ENCODE results near the gene DCXR.

Gene DCXR

GRCh38 chr17:82022981-82023446, 14.5 kb downstream of the DCXR start, which contains the start of gene LRRC45:
Gene LRRC45 (plus strand): TSS chr17:82023305. CDS start chr17:82023644, 339 bp downstream.
- DNase-seq (ENCODE audit: low read depth in 2 of 2, low spot score in 1 of 2): peak; percentile 98 to 100

GRCh38 chr17:82022310-82022980, 15.1 kb downstream of the DCXR start, which contains the start of gene CENPX:
Gene CENPX (minus strand): TSS chr17:82022878. CDS start chr17:82022861, 17 bp downstream.
- no peak for DNase-seq (ENCODE audit: low read depth in 2 of 2, low spot score in 1 of 2)

DNA sequence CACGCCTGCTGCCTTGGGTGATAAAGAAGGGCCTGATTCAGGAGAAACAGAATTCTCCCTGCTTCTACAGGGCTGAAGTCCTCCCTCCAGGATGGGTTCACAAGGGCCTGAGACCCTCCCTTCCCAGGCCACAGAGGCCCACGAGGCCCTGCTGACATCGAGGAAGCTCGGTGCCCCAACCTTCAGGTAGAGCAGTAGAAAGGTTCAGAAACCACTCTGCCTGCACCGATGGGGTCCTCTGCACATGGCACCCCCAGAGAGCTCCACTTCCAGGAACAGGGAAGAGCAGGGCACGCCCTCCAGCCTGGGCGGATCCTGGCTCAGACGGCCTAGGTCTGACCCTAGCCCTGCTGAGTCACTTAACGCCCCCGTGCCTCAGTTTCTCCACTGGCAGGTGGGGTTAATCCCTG, 15.6 kb downstream of the DCXR start:
- no peak for DNase-seq (ENCODE audit: low read depth in 2 of 2, low spot score in 1 of 2)

DNA sequence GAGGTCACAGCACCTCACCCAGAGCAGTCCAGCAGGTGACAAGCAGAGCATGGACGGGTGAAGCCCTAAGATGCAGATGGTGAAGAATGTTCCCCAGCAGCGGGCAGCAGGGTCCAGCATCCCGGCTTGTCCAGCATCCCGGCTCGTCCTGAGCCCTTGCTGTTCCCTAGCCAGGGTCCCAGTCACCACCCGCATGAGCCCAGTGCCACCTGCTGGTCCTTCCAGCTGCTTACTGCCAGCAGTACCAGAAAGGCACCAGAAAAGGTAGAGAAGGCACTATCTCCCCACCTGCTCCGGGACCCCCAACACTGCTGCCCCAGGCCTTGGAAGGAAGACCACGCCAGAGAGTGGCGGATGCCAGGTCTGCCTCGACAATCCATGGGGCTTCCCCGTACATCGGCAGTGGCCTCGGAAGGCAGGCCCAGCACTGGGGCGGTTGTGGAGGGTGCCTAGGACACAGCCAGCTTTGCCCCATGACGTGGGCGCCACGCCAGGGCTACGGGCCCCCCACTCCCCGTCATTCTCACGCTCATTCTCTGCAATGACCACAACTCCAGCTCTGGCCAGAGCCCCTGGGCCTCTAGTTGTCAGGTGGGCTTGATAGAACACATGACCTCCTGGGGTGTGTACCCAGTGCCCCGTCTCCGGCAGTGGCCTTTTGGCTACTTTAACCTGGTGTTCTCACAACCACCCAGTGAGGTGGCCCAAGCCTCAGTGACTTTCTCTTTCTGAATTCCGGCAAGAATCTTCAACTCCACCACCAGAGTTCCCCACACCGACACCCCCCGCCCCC, 16.2 kb downstream of the DCXR start:
- no peak for DNase-seq (ENCODE audit: low read depth in 2 of 2, low spot score in 1 of 2)

DNA sequence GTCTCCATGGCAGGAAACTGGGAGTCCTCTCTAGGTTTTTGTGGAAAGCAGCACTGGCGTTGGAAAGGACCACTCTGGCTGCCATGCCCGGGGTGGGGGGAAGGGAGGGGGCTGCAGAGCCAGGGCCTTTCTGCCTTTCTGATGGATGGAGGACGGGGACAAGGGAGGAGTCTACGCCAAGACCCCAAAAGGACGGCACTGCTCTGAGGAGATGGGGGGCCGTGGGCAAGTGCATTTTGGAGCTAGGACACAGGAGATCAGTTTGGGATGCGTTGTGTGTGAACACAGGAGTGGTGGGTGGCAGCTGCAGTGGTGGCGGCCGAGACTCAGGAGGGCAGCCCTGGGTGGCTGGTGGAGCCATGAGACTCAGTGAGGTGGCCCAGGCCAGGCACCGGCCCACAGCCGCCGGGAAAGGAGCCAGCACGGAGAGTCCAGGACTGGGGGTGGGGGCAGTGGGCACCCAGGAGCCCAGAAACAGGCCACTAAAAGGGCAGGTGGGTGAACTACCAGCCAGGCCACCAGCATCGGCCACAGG, 16.9 kb downstream of the DCXR start:
- no peak for DNase-seq (ENCODE audit: low read depth in 2 of 2, low spot score in 1 of 2)

DNA sequence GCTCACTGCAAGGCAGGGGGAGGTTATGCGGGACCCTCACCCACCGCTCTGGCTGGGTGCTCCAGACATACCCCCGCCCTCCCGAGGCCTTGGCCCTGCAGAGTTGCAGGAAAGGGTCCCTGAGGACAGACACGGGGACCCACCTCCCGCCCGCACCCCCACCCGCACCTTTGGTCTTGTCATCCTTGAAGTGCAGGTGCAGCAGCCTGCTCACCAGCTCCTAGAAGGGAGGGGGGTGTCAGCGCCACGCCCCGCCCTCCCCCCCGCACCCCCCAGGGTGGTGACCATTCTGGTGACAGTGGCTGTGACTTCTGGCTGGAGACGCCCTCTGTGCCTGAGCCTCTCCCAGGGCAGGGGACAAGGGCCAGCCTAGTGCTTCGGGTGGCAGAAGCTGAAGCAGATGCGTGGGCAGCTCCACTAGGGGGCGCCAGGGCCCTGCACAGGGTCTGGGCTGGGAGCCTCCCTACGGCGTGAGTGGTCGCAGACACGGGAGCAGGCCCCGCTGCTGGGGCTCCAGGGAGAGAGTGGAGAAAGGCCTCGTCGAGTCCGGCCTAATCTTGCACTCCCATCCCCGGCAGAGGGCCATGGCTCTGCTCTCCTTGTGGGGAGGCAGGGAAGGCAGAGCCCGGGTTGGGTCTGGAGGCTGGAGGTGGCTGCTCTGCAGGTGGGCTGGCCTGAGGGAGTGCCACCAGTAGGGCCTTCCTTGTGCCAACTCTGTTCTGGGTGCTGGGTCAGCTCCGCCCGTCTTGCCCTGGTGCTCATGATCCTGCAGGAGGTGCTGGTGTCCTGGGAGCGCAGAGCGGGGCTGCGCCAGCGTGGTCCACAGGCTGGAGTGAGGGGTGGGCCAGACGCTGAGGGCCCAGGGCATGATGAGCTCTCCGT, 17.6 kb downstream of the DCXR start:
- DNase-seq (ENCODE audit: low read depth in 2 of 2, low spot score in 1 of 2): peak in 1 of 2 donors; percentile 29

GRCh38 chr17:82018989-82019689, 18.4 kb downstream of the DCXR start:
- DNase-seq (ENCODE audit: low read depth in 2 of 2, low spot score in 1 of 2): no peak

DNA sequence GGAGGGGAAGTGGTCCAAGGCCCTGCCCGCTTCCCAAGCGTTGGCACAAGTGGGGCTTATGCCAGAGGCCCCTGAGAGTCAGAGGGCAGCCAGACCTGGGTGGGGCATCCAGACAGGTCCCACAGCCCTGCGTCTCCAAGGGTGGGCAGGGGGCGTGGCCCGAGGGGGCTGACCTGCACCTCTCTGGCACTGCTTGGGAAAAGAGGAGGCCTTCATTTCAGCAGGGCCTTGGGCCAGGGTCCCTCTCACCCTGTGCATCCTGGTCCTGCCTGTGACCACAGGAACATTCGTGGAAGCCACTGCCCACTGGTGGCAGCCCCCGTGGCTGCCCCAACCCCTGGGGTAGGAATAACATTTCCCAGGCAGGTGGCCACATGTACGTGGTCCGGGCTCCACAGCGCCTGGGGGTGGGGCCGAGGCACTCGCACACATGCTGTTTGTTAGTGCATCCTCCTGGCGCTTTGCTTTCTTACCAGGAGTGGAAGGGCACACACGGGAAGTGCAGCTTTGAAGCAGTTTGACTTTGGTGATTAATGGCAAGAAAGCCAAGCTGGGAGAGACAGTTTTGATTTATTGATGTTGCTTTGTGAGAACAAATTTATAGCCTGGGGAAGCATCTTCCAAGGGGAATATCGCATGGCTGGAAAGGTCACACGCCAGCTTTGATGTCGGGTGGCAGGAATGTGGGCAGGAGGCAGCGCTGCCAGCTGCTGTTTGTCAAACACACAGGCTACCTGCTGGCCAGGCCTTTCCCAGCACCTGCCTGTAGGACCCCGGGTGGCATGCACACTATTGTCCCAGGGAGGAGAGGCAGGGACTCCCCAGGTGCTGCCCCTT, 19.1 kb downstream of the DCXR start:
- no peak for DNase-seq (ENCODE audit: low read depth in 2 of 2, low spot score in 1 of 2)

DNA sequence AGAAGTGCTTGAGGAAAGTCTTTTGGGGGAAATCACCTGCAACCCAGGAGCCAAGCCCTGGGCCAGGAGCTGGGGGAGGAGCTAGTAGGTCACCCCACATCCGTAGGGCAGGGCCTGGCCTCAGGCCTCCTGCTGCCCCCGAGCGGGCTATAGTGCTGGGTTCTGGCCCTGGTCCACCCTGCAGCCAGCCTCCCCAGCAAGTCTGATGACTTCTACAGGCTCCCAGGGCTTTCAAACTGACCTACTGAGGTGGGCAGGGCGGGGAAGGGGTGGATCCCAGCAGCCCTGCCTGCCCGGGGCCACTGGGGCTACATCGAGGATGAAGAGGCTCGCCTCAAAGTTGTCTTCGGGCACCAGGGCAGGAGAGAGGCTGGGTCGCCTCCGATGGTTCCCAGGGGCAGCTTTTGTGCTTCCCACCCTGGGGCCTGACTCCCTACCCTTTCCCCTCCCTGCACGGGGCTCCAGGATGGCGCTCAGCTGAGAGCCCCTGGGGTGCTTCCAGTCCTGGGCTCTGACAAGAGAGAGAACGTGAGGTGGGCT, 19.8 kb downstream of the DCXR start:
- no peak for DNase-seq (ENCODE audit: low read depth in 2 of 2, low spot score in 1 of 2)

- DNase-seq (ENCODE audit: low read depth in 2 of 2, low spot score in 1 of 2): no peak
Observed at GRCh38 chr17:82016875-82017459, 20.5 kb downstream of the DCXR start.

DNA sequence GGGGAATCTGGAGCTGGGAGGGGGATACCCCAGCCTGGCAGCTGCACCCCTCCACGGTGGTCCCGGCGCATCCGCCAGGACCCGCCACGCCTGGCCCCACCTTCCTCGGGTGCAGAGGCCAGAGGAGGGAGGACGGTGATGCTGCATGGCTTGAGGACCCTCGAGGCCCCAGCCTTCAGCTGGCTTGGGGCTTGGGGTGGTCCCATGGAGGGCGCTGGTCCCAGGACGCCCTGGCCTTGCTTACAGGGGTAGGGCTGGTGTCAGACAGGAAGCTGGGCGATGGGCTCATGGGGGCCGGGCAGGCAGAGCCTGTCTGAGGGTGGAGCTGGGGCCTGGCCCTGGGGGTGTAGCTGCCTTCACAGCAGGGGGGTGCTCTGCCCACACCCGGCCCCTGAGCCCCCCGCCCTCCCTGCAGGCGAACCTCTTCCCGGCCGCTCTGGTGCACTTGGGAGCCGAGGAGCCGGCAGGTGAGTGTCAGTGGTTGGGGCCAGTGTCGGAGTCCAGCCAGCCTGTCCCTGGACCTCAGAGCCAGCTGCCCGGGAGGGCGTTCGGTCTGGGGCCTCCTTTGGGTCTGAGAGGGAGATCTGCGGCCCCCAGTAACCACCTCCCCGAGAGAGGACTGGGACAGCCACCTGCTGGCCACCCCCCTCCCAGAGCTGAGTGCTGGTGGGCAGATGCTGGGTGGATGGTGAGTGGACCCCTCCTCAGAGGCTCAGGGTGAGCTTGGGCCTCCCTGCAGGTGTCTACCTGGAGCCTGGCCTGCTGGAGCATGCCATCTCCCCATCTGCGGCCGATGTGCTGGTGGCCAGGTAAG, 21.2 kb downstream of the DCXR start:
- DNase-seq (ENCODE audit: low read depth in 2 of 2, low spot score in 1 of 2): no peak

DNA sequence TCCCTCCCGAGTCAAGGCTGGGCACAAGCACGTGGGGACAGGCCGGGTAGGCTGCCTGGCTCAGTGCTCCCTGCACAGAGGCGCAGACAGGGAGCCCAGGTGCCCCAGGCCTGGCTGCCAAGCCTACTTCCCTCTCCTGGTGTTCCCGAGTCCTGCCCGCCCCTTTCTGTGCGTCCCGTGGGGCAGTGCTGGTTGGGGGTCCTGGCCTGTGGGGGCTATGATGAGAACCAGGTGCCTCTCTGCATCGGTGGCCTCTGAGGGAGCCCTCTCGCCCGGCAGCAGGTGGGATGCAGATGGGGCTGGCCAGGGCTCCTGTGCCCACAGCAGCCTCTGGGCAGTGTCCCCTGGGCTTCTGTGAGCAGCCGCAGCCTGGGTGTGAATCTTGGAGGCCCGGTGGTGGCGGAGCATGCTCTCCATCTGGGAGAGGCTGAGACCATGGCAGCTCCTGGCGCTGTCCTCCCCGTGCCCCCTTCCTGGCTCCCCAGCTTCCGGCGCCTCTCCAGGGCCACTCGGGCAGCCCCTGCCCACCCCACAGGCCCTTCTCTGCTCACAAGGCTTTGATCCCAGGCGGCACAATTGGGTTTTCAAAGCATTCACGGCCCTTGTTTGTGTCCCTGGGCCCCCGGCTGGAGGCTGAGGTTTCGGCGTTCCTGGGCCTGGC, 22.1 kb downstream of the DCXR start:
- no peak for DNase-seq (ENCODE audit: low read depth in 2 of 2, low spot score in 1 of 2)

DNA sequence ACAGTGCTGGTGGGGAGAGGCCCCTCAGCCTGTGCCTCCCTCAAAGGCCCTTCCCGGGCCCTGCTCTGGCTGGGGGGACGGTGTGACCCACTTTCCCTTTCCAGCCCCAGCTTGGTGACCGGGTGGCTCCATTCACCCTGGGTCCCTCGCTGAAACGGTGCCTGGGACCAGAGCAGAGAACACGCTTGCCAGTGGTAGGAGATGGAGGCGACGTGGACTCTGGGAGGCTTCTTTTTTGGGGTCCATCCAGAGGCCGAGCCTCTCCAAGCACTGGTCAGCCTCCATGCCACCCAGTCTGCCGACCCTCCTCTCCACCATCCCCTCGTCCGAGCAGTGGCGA, 22.6 kb downstream of the DCXR start:
- no peak for DNase-seq (ENCODE audit: low read depth in 2 of 2, low spot score in 1 of 2)

- no peak for DNase-seq (ENCODE audit: low read depth in 2 of 2, low spot score in 1 of 2)
Observed at GRCh38 chr17:82014432-82014831, 23.1 kb downstream of the DCXR start.

- no peak for DNase-seq (ENCODE audit: low read depth in 2 of 2, low spot score in 1 of 2)
Observed at GRCh38 chr17:82013772-82014321, 23.6 kb downstream of the DCXR start.

DNA sequence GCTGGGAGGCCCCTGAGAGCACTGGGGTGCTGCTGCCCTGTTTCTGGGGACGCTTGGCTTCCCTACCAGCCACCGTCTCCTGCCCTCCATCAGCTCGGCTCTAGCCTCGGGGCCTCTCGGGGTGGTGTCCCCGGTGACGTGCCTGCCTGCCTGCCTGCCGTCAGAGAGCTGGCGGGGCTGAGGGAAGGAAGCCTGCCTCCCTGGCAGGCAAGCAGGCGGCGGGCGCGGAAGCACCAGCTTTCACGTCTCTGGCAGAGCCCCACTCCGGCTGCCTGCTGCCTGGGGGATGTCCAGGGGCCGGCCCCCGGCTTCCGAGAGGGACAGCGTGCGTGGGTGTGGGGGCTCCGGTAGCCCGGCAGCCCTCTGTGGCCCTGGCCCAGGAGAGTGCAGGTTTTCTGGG, 24.2 kb downstream of the DCXR start:
- no peak for DNase-seq (ENCODE audit: low read depth in 2 of 2, low spot score in 1 of 2)

DNA sequence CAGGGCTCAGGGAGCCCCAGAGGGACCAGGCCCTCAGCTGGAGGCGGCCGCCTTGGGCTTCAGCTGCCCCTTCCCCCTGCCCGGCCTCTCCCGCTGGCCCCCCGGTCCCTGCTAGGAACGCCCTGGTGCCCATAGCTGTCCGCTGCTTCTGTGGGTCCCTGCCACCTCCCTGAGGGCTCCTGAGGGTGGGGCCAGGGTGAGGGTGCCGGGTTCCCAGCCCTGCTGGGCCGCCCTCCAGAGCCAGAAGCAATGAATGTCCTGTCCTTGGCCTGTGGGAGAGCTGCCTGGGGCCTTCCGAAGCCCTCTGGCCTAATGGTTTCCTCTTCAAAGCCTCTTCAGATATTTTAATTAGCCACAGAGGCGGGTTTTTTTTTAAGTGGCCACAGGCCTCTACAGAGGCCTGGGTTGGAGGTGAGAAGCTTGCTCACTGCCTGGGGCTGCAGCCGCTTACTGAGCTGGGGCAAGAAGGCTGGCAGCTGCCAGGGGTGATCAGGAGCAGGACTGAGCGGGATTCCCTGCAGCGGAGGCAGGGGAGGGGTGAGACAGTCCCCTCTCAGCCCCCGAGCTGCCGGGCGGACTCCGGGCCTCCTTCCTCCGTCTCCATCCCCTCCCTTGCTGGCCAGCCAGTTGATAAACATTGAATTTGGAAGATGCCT, 24.7 kb downstream of the DCXR start:
- no peak for DNase-seq (ENCODE audit: low read depth in 2 of 2, low spot score in 1 of 2)

Measured in stimulated activated CD8-positive, alpha-beta memory T cell treated with anti-CD3 and anti-CD28 coated beads, Interleukin-4, amount 100 ng/mL, for 4 hours (primary cell).